GM18868 (cell line): Measurements from ENCODE around the gene PARK7.

Experiments
- ATAC-seq: cut with Tn5 transposase; IDR thresholded peaks from one replicate; pipeline ENCODE4 v1.9.1; 2021; ENCODE audit warnings: mild to moderate bottlenecking, moderate library complexity; ENCODE audit not compliant: unreplicated experiment

The PARK7 gene

DNA sequence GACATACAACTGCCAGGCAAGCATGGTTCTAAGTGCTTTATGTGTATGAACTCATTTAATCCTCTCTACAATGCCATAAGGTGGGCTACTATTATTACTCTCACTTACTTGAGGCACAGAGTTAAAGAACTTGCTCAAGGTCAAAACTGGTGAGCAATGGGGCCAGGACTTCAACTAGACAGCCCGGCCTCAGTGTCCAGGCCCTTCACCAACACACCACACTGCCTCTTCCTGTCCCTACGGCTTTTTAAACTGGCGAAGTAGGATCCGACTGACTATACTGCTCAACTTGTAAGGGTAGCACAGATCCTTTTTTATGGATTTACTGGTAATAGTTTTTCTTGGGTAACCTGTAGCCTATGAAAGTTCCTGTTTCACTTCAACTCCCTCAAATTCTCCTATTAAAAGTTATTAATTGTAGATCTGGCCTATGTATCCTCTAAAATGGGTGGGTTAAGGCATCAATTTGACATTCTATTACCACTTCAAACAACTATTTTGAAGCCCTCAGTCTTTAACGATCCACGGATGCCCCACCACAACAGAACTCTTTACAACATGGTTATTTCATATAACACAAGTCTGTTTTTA lies 60.3 kb downstream of the PARK7 start:
- ATAC-seq: no peak

DNA sequence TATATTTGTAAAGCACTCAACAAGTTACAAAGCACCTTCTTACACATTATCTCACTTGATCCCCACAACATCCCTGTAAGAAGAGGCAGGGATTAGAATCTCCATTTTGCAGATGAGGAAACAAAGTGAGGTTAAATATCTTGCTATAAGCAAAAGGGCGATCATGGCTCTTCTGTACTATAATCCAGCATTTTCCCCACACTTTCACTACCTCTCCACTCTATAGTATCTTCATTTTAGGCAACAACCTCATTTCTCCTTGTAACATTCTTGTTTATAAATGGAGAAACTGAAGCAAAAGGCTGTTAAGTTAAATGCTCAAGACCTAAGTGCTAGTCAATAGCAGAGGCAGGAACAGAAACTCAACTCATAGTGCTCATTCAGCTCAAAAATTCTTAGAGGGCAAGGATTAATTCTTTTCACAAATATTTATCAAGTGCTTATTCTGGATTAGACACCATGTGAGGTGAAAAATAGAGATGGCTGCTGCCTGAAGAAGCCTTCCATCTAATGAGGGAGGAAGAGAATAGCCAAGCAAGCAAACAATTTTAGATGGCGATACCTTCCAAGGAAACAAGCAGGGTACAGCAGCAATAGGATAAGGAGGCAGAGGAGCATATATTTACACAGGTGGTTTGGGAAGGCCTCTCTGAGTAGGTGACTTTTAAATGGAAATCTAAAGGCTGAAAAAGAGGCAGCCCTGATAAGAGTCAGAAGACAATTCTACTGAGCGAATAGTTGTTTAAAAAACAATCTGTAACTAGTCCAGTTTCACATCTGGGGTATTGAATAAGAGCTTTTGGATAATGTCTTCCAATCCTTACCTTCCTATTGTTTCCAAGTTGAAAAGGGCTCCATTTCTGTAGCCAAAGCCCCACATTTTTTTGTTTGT lies 61.1 kb downstream of the PARK7 start:
- ATAC-seq: no peak

DNA sequence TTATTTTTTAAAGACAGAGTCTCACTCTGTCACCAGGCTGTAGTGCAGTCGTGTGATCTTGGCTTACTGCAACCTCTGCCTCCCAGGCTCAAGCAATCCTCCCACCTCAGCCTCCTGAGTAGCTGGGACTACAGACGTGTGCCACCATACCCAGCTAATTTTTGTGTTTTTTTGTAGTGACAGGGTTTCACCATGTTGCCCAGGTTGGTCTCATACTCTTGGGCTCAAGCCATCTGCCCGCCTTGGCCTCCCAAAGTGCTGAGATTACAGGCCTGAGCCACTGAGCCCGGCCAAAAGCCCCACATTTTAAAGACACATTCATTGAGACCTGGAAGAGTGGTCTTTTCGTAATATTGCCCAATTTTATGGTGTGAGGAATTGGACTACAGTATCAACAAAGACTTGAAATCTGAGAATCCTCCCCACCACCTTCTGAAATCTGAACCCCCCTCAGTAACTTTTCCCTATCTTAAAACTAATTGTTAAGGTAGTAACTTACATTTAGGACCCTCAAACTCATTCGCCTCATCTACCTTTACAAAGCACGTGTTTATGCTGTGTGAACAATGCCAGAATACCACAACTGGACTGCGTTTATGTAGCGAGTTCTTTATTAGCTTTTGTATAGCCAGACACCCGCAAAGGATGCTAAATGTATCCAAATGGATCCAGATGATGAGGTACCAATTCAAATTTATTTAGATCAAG lies 61.9 kb downstream of the PARK7 start:
- no peak for ATAC-seq

DNA sequence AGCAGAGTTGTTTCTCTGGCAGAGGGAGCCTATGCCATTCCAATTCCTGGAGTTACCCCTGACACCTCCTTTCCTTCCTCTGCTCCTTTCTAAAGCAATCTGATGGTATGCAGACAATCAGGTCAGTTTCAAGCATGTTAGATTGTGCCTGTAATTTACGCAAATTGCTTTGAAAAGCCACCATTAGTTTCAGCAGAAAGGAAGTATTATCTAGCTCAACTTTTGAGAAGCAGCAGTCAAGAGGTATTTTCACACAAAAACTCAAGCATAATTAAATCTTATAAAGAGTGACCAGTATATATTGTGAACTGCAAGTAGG lies 62.4 kb downstream of the PARK7 start:
- ATAC-seq: no peak

DNA sequence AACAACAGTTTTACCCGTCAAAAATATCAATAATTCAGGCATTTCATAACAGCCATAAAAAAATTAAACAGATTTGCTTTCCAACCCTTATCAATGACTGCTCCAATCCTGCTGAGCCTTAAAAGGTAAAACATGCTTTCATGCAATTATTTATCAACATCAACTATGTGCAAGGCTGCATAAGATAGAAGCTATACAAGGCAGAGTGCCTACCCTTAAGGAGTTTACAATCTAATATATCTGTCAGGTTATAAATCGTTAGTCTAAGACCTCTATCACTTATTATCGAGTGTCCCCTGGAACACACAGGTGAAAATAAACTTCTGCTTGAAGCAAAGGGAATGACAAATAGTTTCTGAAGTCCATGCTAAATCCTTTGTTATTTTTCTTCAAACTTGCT lies 62.8 kb downstream of the PARK7 start:
- ATAC-seq: no peak

DNA sequence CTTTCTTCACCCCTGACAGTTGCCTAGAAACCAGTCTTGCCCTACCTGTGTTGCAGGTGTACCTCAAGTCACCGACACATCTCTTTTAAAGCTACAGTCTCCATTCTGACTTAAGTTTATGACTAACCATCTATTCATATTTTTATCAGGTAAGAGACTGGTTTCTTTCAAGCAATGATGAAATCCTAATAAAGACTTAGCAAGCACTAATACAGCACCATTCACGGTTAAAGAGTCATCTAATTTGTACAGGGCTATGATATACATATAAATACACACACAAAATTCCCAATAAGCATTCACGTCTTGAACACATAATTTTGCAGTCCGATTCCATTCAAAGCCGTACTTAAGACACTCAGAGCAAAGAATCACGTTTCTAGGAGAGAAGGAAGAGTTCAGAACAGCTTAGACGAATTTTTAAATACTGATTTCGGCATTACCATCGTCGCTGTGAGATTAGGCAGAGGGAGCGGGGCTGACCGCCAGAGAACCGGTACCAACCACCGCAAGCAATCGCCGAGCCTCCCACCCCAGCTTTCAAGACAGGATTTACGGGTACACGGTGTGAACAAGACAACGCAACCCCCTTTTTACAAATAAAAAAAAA lies 63.7 kb downstream of the PARK7 start:
- ATAC-seq: no peak

DNA sequence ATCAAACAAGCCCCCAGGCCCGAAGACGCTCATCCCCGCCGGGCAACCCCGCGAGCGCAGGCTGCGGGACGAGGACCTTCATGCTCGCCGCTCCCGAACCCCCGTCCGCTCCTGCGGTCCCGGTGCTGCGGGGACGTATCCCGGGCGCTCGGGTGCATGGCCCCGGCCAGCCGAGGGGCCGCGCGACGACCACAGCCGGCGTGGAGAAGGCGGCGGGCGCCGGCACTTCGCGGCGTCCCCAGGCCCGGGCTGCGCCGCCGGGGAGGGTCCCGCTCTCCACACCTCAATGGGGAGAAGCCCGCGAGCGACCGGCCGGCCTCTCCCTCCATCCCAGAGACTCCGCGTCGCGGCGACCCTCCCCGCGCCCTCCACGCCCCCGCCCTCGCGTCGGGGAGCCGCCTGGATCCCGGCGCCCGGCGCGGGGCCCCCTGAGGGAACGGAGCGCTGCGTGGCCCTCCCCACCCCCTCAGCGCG lies 64.2 kb downstream of the PARK7 start:
- peak; percentile 15 for ATAC-seq

DNA sequence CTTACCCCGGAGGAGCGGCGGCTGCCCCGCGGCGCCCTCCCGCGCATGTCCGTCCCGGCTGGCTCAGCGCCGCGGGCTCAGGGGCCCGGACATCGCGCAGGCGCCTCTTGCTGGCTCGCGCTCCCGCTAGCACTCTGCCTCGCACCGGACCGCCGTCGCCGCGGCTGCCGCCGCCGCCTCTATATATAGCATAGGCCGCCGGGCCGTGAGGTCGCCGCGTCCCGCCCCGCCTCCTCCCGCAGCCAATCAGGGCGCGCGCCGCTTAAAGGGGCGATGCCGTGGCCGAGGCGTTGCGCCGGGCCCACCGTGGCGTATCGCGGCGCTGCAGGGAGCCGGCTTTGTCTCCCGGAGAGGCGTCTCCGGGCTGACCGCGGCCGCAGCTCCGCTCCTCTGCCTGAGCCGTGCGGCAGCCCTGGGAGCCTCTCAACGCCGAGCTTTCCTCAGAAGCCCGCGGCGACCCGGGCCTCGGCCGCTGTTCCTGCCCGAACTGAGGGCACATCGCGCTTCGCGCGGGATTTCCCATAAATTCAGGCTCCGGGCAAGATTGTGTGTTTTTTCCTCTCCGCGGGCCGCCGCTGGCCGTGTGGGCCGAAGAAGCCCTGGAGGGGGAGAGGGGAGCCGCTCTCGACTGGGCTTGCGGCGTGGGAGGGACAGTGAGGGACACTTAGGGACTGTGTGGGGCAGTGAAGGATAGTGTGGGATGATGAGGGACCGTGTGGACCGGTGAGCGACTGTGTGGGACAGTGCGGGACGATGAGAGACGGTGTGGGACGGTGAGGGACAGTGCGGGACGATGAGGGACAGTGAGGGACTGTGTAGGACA lies 64.9 kb downstream of the PARK7 start, which contains the start of gene ERRFI1:
TSS of gene ERRFI1 (minus strand) at position 157 of the 823 bp plus-strand sequence. CDS start 10,690 bp downstream, outside the sequence.
- peak; percentile 91 for ATAC-seq

DNA sequence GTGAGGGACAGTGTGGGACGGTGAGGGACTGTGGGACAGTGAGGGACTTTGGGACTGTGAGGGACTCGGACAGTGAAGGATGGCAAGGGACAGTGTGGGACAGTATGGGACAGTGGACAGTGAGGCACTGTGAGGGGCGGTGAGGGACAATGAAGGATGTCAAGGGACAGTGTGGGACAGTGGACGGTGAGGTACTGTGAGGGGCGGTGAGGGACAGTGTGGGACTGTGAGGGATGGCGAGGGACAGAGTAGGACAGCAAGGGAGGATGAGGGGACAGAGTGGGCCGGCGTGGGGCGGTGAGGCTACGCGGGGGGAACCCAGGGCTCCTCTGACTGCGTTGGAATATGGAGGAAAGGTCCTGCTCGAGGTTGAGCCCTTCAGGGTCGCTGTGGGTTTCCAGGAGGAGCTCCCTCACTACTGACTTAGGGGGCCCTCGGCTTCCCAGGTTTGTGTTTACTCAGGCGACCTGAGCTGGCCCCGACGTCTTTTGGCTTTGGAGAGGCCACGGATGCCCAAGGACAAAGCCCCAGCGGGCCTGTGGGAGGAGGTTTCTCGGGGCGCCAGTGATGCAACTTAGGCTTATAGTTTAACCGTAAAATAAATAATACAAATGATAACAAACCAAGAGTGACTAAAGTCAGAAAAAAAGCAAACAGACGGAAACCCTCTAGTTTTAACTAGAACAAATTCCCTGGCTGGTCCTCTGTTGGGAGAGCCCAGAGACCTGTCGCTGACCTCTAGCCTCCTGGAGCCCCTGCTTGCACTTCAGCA lies 65.7 kb downstream of the PARK7 start:
- ATAC-seq: no peak

DNA sequence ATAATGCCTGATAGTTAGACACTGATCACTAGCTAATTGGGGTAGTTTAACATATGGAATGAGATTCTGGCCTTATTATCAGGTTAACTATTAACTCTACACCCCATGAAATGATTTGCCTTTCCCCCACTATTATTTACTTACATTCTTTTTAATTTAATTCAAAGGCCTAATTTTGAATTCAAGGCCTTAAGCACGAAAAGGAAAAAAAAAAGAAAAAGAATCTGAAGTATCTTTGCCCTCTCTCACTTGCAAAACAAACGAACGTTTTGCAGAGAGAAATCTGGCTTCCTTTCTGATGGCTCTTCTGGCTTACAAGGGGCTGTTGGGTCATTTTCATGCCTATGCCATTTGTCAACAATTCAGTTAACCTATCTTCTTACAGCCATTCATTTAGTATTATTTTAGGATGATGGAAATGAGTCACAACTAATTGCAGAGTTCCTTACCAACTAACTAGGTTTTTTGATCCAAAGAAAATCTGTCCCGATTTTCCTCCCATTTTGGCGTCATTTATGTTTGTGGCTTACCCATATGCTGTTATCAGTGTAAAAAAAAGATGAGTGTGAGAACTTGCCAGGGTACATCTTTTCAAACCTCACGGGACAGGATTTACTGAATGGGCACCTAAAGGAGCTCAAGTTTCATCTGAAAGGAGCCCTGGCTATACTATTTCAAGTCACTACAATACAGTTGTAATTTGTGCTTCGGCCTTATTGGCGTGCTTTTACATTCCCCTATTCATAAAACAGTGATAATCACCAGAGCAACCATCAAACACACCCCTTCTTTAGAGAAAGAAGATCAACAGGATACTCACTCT lies 66.4 kb downstream of the PARK7 start:
- no peak for ATAC-seq

DNA sequence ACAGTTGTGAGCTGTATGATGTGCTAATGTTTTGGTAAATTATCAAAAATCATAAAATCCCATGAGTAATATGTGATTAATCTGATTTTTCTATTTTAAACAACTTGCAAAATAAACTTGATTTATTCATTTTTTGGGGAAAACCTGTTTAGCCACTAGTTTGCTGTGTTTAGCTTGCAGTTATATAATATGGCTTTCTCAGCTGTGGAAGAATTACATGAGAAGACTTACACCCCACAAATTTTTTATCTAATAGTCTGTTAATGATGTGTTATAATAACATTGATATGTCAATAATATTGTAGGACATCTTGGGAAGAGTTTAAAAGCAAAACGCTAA lies 67.0 kb downstream of the PARK7 start:
- no peak for ATAC-seq

DNA sequence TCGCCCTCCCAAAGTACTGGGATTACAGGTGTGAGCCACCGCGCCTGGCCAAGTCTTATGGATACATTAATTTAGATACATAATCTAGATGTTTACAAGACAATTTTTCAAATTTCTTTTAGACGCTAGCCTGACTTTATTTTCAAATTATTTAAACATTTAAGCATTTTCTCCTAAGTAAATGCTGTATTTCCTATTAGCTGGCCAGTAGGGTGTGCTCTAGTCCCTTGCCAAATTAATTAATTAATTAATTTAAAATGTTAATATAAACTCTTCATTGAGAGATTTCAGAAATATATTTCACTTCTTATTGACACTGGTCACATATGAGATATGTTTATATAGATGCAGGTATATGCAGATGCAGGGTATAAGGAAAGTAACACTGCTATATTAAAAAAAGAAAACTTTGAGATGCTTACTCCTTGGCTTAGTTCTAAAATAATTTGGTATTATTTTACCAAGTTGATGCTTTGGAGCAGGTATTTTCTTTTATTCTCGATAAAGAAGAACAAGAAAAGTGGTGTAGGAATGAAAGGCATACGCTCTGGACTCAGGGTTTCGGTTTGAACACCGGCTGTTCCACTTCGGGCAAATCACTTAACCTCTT lies 69.8 kb downstream of the PARK7 start:
- ATAC-seq: no peak

DNA sequence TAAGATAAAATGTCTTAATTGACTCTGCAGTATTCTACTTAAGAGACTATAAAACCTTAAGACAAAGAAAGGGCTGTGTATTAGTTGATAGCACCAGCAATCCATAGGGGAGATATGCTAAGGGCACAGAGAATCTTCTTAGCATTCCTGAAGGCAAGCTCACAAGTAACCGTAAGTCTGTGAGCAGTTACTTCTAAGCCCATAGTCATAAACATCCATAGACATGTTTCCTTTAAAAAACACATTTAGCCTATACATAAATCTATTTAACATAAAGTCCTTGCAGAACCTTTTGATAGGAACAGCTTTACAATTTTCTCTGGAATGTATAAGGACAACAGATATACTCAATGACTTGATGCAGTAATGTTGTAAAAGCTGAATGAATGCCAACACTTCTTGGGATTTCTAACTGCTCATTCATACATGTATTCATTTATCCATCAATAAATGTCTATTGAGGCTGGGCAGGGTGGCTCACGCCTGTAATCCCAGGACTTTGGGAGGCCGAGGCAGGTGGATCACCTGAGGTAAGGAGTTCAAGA lies 70.9 kb downstream of the PARK7 start:
- ATAC-seq: no peak

DNA sequence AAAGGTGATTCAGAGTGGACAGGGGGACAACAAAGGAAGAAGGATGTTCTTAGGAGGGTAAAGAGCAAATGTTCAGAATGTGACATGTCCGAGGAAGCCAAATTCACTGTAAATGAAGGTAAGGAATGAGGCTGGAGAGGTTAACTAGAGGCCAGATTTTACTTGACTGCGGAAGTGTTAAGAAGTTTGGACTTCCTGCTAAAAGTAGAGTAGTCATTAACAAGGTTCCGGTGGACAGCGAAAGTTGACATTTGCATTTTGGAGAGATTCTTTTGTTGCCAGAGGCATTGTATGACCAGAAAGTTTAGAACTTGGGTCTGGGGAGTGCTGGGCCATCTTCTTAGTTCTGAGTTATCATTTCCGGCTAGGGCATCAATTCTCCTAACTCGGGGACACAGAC lies 71.8 kb downstream of the PARK7 start:
- ATAC-seq: no peak
